ENCODE data around the gene TMEM198. TPM values are rescaled to one million over a fixed set of nuclear protein-coding genes. Genes with fewer than 3 reads are reported as not detected.
A peak's percentile ranks its signal among the peaks of the same experiment; 100 is the strongest.

Gene TMEM198
- total RNA-seq, 2 experiments from 2014 or later, result 0.86 to 1.1 TPM

DNA sequence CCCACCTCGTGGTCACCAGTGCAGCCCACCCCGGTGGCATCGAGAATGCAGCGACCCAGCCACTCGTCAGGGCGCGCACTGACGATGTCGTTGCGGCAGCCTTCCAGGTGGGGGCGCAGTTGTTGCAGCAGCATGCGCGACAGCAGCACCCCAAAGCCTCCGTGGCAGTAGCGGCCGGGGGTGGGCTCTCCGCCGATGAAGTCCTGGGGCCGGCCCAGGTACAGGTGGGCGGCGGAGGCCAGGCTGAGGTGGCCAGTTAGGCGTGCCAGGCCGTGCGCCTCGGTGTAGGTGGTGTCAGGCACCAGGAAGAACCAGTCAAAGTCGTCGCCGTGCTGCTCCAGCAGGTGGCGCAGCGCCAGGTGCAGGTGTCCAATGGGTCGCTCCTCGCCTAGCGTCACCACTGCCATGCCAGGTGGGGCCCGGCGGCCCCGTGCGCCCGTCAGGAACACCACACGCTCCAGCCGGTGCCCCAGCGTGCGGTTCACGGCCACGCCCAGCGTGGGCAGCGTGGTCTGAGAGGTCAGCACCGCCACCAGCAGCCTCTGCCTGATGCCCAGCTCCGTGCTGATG is 2.1 kb upstream of the TMEM198 start:
- Mint-ChIP-seq H3K4me3 (peak overlapping the region; percentile 79), H3K4me1 (ENCODE audit: low read depth) (peaks cover 20% of the 10 kb centered on the region), H3K36me3 (ENCODE audit: low read depth) (peaks cover 9% of the 10 kb centered on the region), H3K27ac (no peak overlapping the region), H3K9me3 (no peaks in the 10 kb centered on the region), H3K27me3 (ENCODE audit: low read depth) (peaks cover 3% of the 10 kb centered on the region)
- intact Hi-C loops (cut with micrococcal nuclease), result loop anchor here (1.0 to 5.0 kb wide), 7 partner anchors 19 to 381 kb away; partner anchors contain the start of genes CNPPD1, GLB1L, NHEJ1 and RETREG2
- peak; percentile 91 for DNase-seq
- CTCF ChIA-PET, result interaction anchor here (0.6 to 6.0 kb wide), 36 partner anchors 7 to 1011 kb away, joined by 3 to 65 read pairs (median 5); partner anchors contain the start of genes GMPPA, OBSL1 and STK11IP

- Mint-ChIP-seq H3K4me3 (peak overlapping the region; percentile 79), H3K36me3 (ENCODE audit: low read depth) (peaks cover 9% of the 10 kb centered on the region), H3K9me3 (no peaks in the 10 kb centered on the region), H3K4me1 (ENCODE audit: low read depth) (peaks cover 20% of the 10 kb centered on the region), H3K27ac (no peak overlapping the region), H3K27me3 (ENCODE audit: low read depth) (peaks cover 8% of the 10 kb centered on the region)
- intact Hi-C loops (cut with micrococcal nuclease), result loop anchor here (1.0 to 5.0 kb wide), 9 partner anchors 9 to 382 kb away; partner anchors contain the start of genes CNPPD1, DNAJB2, GLB1L and GMPPA
- DNase-seq, result no peak
- CTCF ChIA-PET, result interaction anchor here (0.6 to 6.0 kb wide), 9 partner anchors 11 to 928 kb away, joined by 3 to 56 read pairs (median 19); partner anchors contain the start of gene STK11IP
Observed at GRCh38 chr2:219542931-219543595, 765 bp upstream of the TMEM198 start.

GRCh38 chr2:219544567-219544966 is 739 bp downstream of the TMEM198 start:
- Mint-ChIP-seq H3K9me3 (no peaks in the 10 kb centered on the region), H3K27me3 (ENCODE audit: low read depth) (peaks cover 10% of the 10 kb centered on the region), H3K36me3 (ENCODE audit: low read depth) (peaks cover 5% of the 10 kb centered on the region), H3K27ac (no peak overlapping the region), H3K4me3 (peak overlapping the region; percentile 62), H3K4me1 (ENCODE audit: low read depth) (peaks cover 20% of the 10 kb centered on the region)
- CTCF ChIA-PET, result interaction anchor here (0.6 to 1.3 kb wide), 2 partner anchors 15 to 41 kb away, joined by 3 to 9 read pairs; no protein-coding TSS in a partner anchor
- DNase-seq, result no peak
- intact Hi-C loops (cut with micrococcal nuclease), result loop anchor here (5.0 kb wide), 2 partner anchors 297 to 367 kb away; partner anchors contain the start of genes CNPPD1, GLB1L, RETREG2 and STK16

- no peak for DNase-seq
- H3K4me3 Mint-ChIP-seq, result no peak overlapping the region
- H3K27ac Mint-ChIP-seq, result no peak overlapping the region
- intact Hi-C loops (cut with micrococcal nuclease), result no loop called here
- peaks cover 20% of the 10 kb centered on the region for H3K4me1 Mint-ChIP-seq (ENCODE audit: low read depth)
- H3K27me3 Mint-ChIP-seq (ENCODE audit: low read depth), result peaks cover 10% of the 10 kb centered on the region
- H3K36me3 Mint-ChIP-seq (ENCODE audit: low read depth), result peaks cover 5% of the 10 kb centered on the region
- H3K9me3 Mint-ChIP-seq, result no peaks in the 10 kb centered on the region
- CTCF ChIA-PET, result interaction anchor here (1.0 to 1.3 kb wide), 2 partner anchors 14 to 15 kb away, joined by 4 to 9 read pairs; no protein-coding TSS in a partner anchor
Observed at GRCh38 chr2:219545295-219545942, 1.6 kb downstream of the TMEM198 start.

GRCh38 chr2:219545943-219546352 is 2.1 kb downstream of the TMEM198 start:
- Mint-ChIP-seq H3K4me3 (no peak overlapping the region), H3K36me3 (ENCODE audit: low read depth) (peaks cover 1% of the 10 kb centered on the region), H3K9me3 (no peaks in the 10 kb centered on the region), H3K27me3 (ENCODE audit: low read depth) (peaks cover 14% of the 10 kb centered on the region), H3K27ac (no peak overlapping the region), H3K4me1 (ENCODE audit: low read depth) (peaks cover 21% of the 10 kb centered on the region)
- CTCF ChIA-PET, result interaction anchor here (1.0 to 1.3 kb wide), 2 partner anchors 14 to 16 kb away, joined by 4 to 9 read pairs; no protein-coding TSS in a partner anchor
- no peak for DNase-seq
- intact Hi-C loops (cut with micrococcal nuclease), result no loop called here

DNA sequence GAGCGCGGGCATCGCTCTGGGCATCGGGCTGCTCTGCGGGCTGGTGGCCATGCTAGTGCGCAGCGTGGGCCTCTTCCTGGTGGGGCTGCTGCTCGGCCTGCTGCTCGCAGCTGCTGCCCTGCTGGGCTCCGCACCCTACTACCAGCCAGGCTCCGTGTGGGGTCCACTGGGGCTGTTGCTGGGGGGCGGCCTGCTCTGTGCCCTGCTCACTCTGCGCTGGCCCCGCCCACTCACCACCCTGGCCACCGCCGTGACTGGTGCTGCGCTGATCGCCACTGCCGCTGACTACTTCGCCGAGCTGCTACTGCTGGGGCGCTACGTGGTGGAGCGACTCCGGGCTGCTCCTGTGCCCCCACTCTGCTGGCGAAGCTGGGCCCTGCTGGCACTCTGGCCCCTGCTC is 3.8 kb downstream of the TMEM198 start:
- no peak for DNase-seq
- no peak overlapping the region for H3K27ac Mint-ChIP-seq
- no peaks in the 10 kb centered on the region for H3K9me3 Mint-ChIP-seq
- intact Hi-C loops (cut with micrococcal nuclease), result no loop called here
- peaks cover 22% of the 10 kb centered on the region for H3K27me3 Mint-ChIP-seq (ENCODE audit: low read depth)
- H3K4me3 Mint-ChIP-seq, result no peak overlapping the region
- H3K36me3 Mint-ChIP-seq (ENCODE audit: low read depth), result no peaks in the 10 kb centered on the region
- H3K4me1 Mint-ChIP-seq (ENCODE audit: low read depth), result peaks cover 15% of the 10 kb centered on the region
- CTCF ChIA-PET, result no interaction called here

- peaks cover 31% of the 10 kb centered on the region for H3K27me3 Mint-ChIP-seq (ENCODE audit: low read depth)
- DNase-seq, result no peak
- intact Hi-C loops (cut with micrococcal nuclease), result no loop called here
- H3K9me3 Mint-ChIP-seq, result no peaks in the 10 kb centered on the region
- no peaks in the 10 kb centered on the region for H3K36me3 Mint-ChIP-seq (ENCODE audit: low read depth)
- CTCF ChIA-PET, result interaction anchor here (0.6 to 2.3 kb wide), 5 partner anchors 8 to 117 kb away, joined by 3 to 8 read pairs (median 4); no protein-coding TSS in a partner anchor
- H3K27ac Mint-ChIP-seq, result no peak overlapping the region
- peaks cover 15% of the 10 kb centered on the region for H3K4me1 Mint-ChIP-seq (ENCODE audit: low read depth)
- H3K4me3 Mint-ChIP-seq, result no peak overlapping the region
Observed at GRCh38 chr2:219548990-219549389, 5.2 kb downstream of the TMEM198 start.

- no peaks in the 10 kb centered on the region for H3K36me3 Mint-ChIP-seq (ENCODE audit: low read depth)
- peaks cover 11% of the 10 kb centered on the region for H3K4me1 Mint-ChIP-seq (ENCODE audit: low read depth)
- intact Hi-C loops (cut with micrococcal nuclease), result no loop called here
- CTCF ChIA-PET, result interaction anchor here (0.8 to 2.3 kb wide), 4 partner anchors 9 to 92 kb away, joined by 3 to 8 read pairs (median 4); no protein-coding TSS in a partner anchor
- H3K27me3 Mint-ChIP-seq (ENCODE audit: low read depth), result peaks cover 34% of the 10 kb centered on the region
- no peak overlapping the region for H3K27ac Mint-ChIP-seq
- no peaks in the 10 kb centered on the region for H3K9me3 Mint-ChIP-seq
- H3K4me3 Mint-ChIP-seq, result no peak overlapping the region
- no peak for DNase-seq
Observed at GRCh38 chr2:219549619-219550018, 5.8 kb downstream of the TMEM198 start.

DNA sequence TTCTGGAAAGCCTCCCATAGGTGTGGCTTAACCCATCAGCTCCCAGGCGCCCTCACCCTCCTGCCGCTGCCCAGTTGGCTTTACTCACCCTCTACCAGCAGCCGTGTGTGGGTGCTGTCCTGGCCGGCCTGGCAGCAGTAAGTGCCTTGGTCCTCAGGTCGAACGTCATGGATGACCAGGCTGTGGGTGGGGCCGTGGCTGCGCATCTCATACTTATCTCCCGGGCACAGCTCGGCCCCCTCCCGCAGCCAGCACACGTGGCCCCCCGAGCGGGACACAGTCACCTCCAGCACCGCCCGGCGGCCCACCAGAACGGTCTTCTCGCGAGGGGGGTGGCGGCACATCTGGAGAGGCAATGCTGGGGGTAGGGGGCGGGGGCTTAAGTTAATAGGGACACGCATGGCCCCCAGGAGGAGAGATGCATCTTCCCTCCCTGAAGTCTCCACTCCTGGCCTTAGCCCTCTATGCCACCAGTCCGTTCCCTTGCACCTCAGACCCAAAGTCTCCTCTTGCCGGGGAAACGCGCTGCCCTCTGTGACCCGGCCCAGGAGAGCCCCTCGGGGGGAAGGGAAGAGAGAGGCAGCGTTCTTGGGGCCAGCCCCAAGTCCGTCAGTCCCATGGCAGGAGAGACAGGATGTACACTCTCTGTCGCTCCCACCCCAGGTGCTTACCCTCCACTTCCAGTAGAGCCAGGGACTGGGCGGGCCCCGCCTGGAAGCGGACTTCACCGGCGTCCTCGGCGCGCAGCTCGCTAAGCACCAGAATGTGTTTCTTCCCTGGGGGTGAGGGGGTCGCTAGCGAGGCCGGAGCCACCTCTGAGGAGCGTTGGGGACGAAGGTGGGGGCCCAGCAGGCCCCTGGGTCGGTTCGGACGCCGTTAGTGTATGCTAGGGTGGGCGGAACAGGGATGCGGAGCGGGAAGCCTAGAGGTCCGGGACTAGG is 7.9 kb downstream of the TMEM198 start:
- Mint-ChIP-seq H3K4me3 (peak overlapping the region; percentile 76), H3K9me3 (no peaks in the 10 kb centered on the region), H3K27me3 (ENCODE audit: low read depth) (peaks cover 36% of the 10 kb centered on the region), H3K36me3 (ENCODE audit: low read depth) (no peaks in the 10 kb centered on the region), H3K4me1 (ENCODE audit: low read depth) (peaks cover 8% of the 10 kb centered on the region), H3K27ac (no peak overlapping the region)
- CTCF ChIA-PET, result interaction anchor here (0.8 to 4.2 kb wide), 4 partner anchors 8 to 11 kb away, joined by 3 to 28 read pairs (median 6); partner anchors contain the start of genes CHPF and TMEM198
- DNase-seq, result peak; percentile 72
- intact Hi-C loops (cut with micrococcal nuclease), result loop anchor here (1.0 kb wide), 4 partner anchors 8 to 163 kb away; partner anchors contain the start of genes CHPF, GMPPA and STK11IP

- no peaks in the 10 kb centered on the region for H3K36me3 Mint-ChIP-seq (ENCODE audit: low read depth)
- intact Hi-C loops (cut with micrococcal nuclease), result loop anchor here (1.0 kb wide), 4 partner anchors 9 to 164 kb away; partner anchors contain the start of genes CHPF, GMPPA and STK11IP
- H3K27me3 Mint-ChIP-seq (ENCODE audit: low read depth), result peaks cover 31% of the 10 kb centered on the region
- DNase-seq, result peak; percentile 82
- peak overlapping the region; percentile 76 for H3K4me3 Mint-ChIP-seq
- H3K9me3 Mint-ChIP-seq, result no peaks in the 10 kb centered on the region
- CTCF ChIA-PET, result interaction anchor here (0.6 to 4.2 kb wide), 3 partner anchors 10 to 134 kb away, joined by 3 to 28 read pairs (median 7); partner anchors contain the start of genes CHPF and TMEM198
- H3K4me1 Mint-ChIP-seq (ENCODE audit: low read depth), result peaks cover 8% of the 10 kb centered on the region
- H3K27ac Mint-ChIP-seq, result no peak overlapping the region
Observed at GRCh38 chr2:219552382-219553167, 8.7 kb downstream of the TMEM198 start.

Data from activated naive CD4-positive, alpha-beta T cell treated with anti-CD3 and anti-CD28 coated beads for 36 hours (primary cell).